ENCODE measurements around the gene DGCR8.
A peak's percentile ranks its signal among the peaks of the same experiment; 100 is the strongest.

DGCR8 gene

GRCh38 chr22:20131859-20132685, 52.0 kb downstream of the DGCR8 start:
- DNase-seq = no peak
- intact Hi-C loops (cut with DNase I; ENCODE audit: low total_unique reads) = no loop called here

GRCh38 chr22:20132686-20133246, 52.7 kb downstream of the DGCR8 start:
- Histone ChIP-seq H3K27me3 (no peaks in the 10 kb centered on the region), H3K27ac (peak overlapping the region; percentile 65 to 95), H3K9me3 (no peaks in the 10 kb centered on the region), H3K4me1 (peaks cover 4 to 78% (median 64%) of the 10 kb centered on the region in 4 donors), H3K4me3 (peak overlapping the region; percentile 97 to 100), H3K36me3 (peaks cover 0 to 3% (median 0%) of the 10 kb centered on the region in 3 donors)
- DNase-seq = no peak
- intact Hi-C loops (cut with DNase I; ENCODE audit: low total_unique reads) = no loop called here
- TF ChIP-seq CTCF (IDR thresholded peaks at IDR 0.05) = no peak

More at GRCh38 chr22:20131859-20132685, 52.0 kb downstream of the DGCR8 start:
- Histone ChIP-seq H3K36me3 (peaks cover 0 to 10% (median 0%) of the 10 kb centered on the region in 3 donors), H3K27ac (peak overlapping the region; percentile 65 to 95), H3K9me3 (no peaks in the 10 kb centered on the region), H3K4me1 (peaks cover 0 to 71% (median 57%) of the 10 kb centered on the region in 4 donors), H3K4me3 (peak overlapping the region; percentile 97 to 100), H3K27me3 (no peaks in the 10 kb centered on the region)
- TF ChIP-seq CTCF (IDR thresholded peaks at IDR 0.05) = no peak

- peaks cover 9 to 87% (median 70%) of the 10 kb centered on the region in 4 donors for H3K4me1 ChIP-seq
- H3K27me3 ChIP-seq = no peaks in the 10 kb centered on the region
- H3K27ac ChIP-seq = no peak overlapping the region
- TF ChIP-seq CTCF (IDR thresholded peaks at IDR 0.05) = no peak
- DNase-seq = no peak
- intact Hi-C loops (cut with DNase I; ENCODE audit: low total_unique reads) = no loop called here
- no peak overlapping the region for H3K4me3 ChIP-seq
- no peaks in the 10 kb centered on the region for H3K9me3 ChIP-seq
- H3K36me3 ChIP-seq = peaks cover 0 to 1% (median 0%) of the 10 kb centered on the region in 3 donors
Measured at GRCh38 chr22:20133930-20134549, 54.0 kb downstream of the DGCR8 start.

GRCh38 chr22:20135265-20135664, 55.2 kb downstream of the DGCR8 start:
- peaks cover 0 to 14% (median 0%) of the 10 kb centered on the region in 3 donors for H3K36me3 ChIP-seq
- H3K27me3 ChIP-seq = no peaks in the 10 kb centered on the region
- no peak for DNase-seq
- no peaks in the 10 kb centered on the region for H3K9me3 ChIP-seq
- intact Hi-C loops (cut with DNase I; ENCODE audit: low total_unique reads) = no loop called here
- H3K4me3 ChIP-seq = no peak overlapping the region
- no peak for TF ChIP-seq CTCF (IDR thresholded peaks at IDR 0.05)
- peaks cover 9 to 76% (median 65%) of the 10 kb centered on the region in 4 donors for H3K4me1 ChIP-seq
- H3K27ac ChIP-seq = no peak overlapping the region

GRCh38 chr22:20135806-20136602, 56.0 kb downstream of the DGCR8 start:
- H3K27ac ChIP-seq = no peak overlapping the region
- intact Hi-C loops (cut with DNase I; ENCODE audit: low total_unique reads) = no loop called here
- no peak for DNase-seq

More at GRCh38 chr22:20135806-20136602, 56.0 kb downstream of the DGCR8 start:
- Histone ChIP-seq H3K4me1 (peaks cover 9 to 68% (median 60%) of the 10 kb centered on the region in 4 donors), H3K9me3 (no peaks in the 10 kb centered on the region), H3K27me3 (no peaks in the 10 kb centered on the region), H3K4me3 (no peak overlapping the region), H3K36me3 (peaks cover 0 to 21% (median 7%) of the 10 kb centered on the region in 3 donors)
- TF ChIP-seq CTCF (IDR thresholded peaks at IDR 0.05) = no peak

All from tibial artery (tissue), 4 donors.